Cardiac fibroblast (primary cell): Measurements from ENCODE around the gene MAP2K4.
A peak's percentile ranks its signal among the peaks of the same experiment; 100 is the strongest.

Experiments
- DNase-seq, 2 donors: peaks; one replicate each; pipeline versions ENCODE4 v3.0.0 to v3.0.0-alpha.2; 2010; ENCODE audit warnings: low read depth in 2 of 2
- H3K4me3 ChIP-seq, 2 donors: replicated peaks in 1 of 2; 1 replicate in 1 of 2; 2 replicates in 1 of 2; pipeline ENCODE4 v1.5.1; 2011; ENCODE audit warnings: low read depth in 2 of 2, low read length in 2 of 2, mild to moderate bottlenecking in 2 of 2, moderate library complexity in 1 of 2
- TF ChIP-seq, protein P1 (sequence below): IDR thresholded peaks from one replicate; pipeline ENCODE4 v1.5.1; 2011; ENCODE audit warnings: low read depth, mild to moderate bottlenecking, low read length, inconsistent platforms

The MAP2K4 gene

DNA sequence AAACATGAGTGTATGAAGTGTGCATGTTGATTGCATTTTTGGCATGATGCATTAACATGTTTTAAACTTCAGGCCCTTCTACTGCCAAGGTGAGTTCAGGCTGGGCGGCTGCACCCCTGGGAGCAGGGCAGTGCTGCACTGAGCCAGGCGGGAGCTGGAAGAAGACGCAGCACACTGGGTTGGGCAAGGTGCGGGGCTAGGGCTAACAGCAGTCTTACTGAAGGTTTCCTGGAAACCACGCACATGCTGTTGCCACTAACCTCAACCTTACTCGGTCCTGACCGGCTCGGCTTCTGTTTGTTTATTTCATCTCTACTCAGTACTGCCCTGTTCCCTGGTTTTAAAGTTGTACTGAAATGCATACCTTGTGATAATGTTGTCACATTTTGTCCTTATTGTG lies 61.0 kb downstream of the MAP2K4 start:
- TF ChIP-seq, protein P1, sequence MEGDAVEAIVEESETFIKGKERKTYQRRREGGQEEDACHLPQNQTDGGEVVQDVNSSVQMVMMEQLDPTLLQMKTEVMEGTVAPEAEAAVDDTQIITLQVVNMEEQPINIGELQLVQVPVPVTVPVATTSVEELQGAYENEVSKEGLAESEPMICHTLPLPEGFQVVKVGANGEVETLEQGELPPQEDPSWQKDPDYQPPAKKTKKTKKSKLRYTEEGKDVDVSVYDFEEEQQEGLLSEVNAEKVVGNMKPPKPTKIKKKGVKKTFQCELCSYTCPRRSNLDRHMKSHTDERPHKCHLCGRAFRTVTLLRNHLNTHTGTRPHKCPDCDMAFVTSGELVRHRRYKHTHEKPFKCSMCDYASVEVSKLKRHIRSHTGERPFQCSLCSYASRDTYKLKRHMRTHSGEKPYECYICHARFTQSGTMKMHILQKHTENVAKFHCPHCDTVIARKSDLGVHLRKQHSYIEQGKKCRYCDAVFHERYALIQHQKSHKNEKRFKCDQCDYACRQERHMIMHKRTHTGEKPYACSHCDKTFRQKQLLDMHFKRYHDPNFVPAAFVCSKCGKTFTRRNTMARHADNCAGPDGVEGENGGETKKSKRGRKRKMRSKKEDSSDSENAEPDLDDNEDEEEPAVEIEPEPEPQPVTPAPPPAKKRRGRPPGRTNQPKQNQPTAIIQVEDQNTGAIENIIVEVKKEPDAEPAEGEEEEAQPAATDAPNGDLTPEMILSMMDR, result no peak
- H3K4me3 ChIP-seq, result no peak overlapping the region
- no peak for DNase-seq

DNA sequence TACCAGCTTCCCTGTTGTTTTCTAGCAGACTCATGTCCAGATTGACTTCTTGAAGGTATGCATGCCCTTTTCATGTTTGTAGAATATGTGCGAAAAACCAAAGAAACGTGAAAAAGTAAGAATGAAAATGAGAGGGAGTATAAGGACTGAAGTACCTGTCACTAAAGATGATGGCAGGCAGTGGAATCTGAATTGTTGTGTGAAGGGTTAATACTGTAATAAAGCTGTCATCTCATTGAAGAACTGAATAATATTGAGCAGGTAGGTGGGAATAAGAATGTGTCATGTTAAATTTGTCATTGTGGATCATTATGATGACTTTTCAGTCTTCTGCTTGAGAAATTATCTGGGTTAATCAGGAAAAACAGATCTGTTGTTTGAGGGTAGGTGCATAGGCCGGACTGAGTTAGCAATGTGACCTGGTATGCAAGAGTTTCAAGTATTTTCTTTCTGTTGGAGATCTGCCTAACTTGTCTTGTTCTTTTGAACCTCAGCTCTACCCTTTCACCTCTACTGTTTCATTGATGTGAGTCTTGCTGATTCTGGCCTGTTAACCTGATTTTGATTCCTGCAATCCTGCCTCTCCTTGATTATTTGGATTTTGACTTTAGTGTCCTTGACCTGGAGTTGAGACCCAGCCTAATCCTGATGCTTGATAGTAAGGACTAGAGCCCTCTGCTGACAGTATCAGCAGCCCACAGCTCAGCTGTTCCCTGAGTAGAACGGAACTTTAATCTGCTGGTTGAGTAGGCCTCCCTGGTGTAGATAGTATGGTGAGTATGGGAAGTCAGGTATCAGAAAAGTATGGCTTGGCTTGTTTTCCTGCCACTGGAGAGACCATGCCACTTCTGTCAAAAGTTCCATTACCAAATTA lies 64.6 kb downstream of the MAP2K4 start:
- DNase-seq, result no peak
- TF ChIP-seq, protein P1, result no peak
- no peak overlapping the region for H3K4me3 ChIP-seq

DNA sequence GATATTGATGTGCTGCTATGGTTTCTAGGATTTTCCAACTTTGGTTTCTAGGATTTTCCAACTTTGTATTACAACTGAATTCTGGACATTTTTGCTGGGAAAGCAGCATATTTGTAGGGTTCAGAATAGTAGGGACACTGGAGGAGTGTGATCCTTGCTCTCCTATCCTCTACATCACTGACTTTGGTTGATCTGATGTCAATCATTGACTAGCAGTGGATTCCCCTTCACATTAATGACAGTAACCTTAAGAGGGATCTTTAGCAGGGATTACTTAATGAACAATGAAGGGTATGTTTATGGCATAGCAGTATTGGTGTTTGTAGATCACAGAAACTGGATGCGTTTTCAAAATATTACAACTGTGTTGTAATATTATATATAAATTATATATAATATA lies 67.4 kb downstream of the MAP2K4 start:
- TF ChIP-seq, protein P1, result no peak
- no peak for DNase-seq
- H3K4me3 ChIP-seq, result no peak overlapping the region

DNA sequence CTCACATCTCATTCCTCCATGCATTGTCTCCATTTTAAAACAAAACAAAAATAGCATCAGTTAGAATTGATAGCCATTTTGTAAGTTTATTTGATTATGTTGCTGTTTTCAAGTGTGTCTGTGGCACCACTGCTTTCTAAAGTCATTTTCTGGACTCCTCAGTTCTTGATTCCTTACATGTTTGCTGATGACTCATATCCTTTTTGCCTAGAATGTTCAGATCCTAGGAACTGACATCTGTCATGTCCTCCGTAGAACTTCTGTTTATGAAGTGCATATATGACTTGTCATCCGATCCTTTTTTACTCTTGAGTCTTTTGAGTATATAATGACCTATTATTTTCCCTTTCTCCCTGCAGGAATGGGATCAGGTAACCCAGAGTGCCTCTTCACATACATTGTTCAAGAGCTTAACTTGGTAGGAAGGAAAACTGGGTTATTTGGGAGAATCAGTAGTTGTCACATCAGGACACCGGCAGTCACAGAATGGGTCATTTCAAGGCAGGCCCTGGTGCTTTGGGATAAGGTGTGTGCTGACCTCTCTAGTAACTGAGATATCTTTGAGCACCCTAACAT lies 69.2 kb downstream of the MAP2K4 start:
- TF ChIP-seq, protein P1, result no peak
- no peak overlapping the region for H3K4me3 ChIP-seq
- DNase-seq, result peak; percentile 37 to 65

DNA sequence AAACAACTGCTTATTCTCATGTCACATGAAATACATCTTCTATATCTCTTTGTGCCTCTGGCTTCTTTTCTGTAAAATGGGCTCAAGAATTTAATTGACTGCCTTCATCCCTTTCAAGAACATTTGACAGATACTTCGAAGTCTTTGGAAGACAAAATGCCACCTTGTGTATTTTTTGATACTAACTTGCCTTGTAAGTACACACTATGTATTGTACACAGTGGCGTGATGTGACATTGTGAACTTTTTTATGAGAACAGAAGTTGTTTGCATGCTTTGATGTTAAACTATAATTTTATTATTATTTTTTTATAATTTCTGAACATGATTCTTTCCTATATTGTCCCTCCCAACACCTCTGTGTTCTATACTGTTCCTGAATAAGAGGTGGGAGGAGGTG lies 73.7 kb downstream of the MAP2K4 start:
- H3K4me3 ChIP-seq, result no peak overlapping the region
- TF ChIP-seq, protein P1, result no peak
- DNase-seq, result no peak

DNA sequence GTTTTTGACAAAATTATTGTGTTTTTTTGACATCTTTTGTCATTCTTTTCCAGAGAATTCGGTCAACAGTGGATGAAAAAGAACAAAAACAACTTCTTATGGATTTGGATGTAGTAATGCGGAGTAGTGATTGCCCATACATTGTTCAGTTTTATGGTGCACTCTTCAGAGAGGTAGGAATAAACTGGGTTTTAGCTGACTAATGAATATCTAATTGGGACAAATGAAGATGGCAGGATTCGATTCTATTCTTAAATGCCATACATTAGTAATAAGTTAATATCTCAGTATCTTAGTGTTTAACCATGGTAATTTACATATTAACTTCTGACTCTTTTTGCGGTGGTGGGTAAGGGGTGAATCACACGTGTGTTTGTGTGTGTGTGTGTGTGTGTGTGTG lies 74.8 kb downstream of the MAP2K4 start:
- TF ChIP-seq, protein P1, result no peak
- DNase-seq, result no peak
- no peak overlapping the region for H3K4me3 ChIP-seq
